Measurements from ENCODE around the gene TNK1. TPM values are rescaled to one million over a fixed set of nuclear protein-coding genes. Genes with fewer than 3 reads are reported as not detected.

Gene TNK1
- total and polyA plus RNA-seq, 9 of the 15 experiments (the other 6 are each of a cell fraction or from before 2014, with no cell fraction given), result 0.28 to 5.2 (median 2.1) TPM

DNA sequence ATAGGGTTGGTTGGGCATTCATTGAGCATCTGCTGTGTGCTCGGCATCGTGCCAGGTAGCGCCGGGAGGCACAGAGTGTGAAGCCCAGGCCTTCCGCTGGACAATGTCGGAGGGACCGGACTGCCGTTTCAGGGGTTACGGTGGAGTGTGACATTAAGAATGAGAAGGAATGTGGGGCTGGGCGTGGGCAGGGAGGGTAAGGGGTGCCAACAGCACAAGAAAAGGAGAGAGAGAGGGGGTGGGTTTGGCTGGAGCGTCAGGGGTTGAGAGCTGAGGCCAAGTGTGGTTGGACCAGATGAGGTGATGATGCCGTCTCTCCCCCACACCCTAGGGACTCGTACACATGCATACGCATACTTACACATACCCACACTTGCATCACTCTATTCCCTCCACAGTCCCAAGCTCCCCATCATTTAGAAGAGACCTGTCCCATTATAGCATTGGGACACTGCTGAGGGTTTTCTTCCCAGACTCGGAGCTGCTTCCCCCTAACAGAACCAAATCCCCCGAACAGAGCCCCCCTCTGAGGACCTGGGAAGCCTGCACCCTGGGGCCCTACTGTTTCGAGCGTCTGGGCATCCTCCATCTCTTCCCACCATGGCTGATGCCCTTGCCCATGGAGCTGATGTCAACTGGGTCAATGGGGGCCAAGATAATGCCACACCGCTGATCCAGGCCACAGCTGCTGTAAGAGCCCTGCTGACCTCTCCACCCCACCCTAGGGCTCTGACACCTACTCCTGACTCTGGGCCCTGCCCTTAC, 32.2 kb upstream of the TNK1 start:
- H3K9me1 ChIP-seq (ENCODE audit: control insufficient read depth, insufficient read depth, low read length), result no peaks in the 10 kb centered on the region
- ChIA-PET CTCF (ENCODE audit: low intra/inter-chr PET ratio) (interaction anchor here (0.6 kb wide), 2 partner anchors 76 to 166 kb away, joined by 3 to 9 read pairs; no protein-coding TSS in a partner anchor), POLR2A (interaction anchor here (0.6 to 4.6 kb wide), 3 partner anchors 12 to 139 kb away, joined by 3 to 15 read pairs (median 6); partner anchors contain the start of gene ACAP1)
- ATAC-seq (no peak), DNase-seq (ENCODE audit: extremely low read depth in 1 of 4, low spot score in 3 of 4) (no peak), FAIRE-seq (no peak)
- H3K4me1 ChIP-seq (replicated peaks in 1 of 2; ENCODE audit: control insufficient read depth in 2 of 2, insufficient read depth in 2 of 2, low read length in 2 of 2), result peaks cover 3 to 64% of the 10 kb centered on the region in 2 experiments; a peak in 3 of 5 replicates
- in situ Hi-C loops (cut with MboI), result no loop called here
- no peak overlapping the region for H3K4me2 ChIP-seq (ENCODE audit: insufficient read depth, low read length)
- H3K27me3 ChIP-seq (ENCODE audit: control insufficient read depth in 2 of 2, insufficient read depth in 2 of 2, low read length in 2 of 2), result no peaks in the 10 kb centered on the region
- TF ChIP-seq, protein P1, sequence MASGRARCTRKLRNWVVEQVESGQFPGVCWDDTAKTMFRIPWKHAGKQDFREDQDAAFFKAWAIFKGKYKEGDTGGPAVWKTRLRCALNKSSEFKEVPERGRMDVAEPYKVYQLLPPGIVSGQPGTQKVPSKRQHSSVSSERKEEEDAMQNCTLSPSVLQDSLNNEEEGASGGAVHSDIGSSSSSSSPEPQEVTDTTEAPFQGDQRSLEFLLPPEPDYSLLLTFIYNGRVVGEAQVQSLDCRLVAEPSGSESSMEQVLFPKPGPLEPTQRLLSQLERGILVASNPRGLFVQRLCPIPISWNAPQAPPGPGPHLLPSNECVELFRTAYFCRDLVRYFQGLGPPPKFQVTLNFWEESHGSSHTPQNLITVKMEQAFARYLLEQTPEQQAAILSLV (tag; IDR thresholded peaks at IDR 0.05), result no peak
- TF ChIP-seq SNRNP70 (optimal IDR thresholded peaks at IDR 0.05; ENCODE audit: low read depth, low read length) (no peak), ZEB2 (IDR thresholded peaks at IDR 0.05) (no peak), KDM5B (IDR thresholded peaks at IDR 0.05; ENCODE audit: insufficient replicate concordance, low read depth, low read length) (peak; percentile 8)
- TF ChIP-seq, protein P2, sequence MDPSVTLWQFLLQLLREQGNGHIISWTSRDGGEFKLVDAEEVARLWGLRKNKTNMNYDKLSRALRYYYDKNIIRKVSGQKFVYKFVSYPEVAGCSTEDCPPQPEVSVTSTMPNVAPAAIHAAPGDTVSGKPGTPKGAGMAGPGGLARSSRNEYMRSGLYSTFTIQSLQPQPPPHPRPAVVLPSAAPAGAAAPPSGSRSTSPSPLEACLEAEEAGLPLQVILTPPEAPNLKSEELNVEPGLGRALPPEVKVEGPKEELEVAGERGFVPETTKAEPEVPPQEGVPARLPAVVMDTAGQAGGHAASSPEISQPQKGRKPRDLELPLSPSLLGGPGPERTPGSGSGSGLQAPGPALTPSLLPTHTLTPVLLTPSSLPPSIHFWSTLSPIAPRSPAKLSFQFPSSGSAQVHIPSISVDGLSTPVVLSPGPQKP (CRISPR knock-in tag; IDR thresholded peaks at IDR 0.05), result no peak
- H3K79me2 ChIP-seq (ENCODE audit: control insufficient read depth, insufficient read depth, low read length), result peaks cover 8% of the 10 kb centered on the region
- intact Hi-C loops (cut with micrococcal nuclease), result no loop called here
- 79% methylated on average over 12 of the region's 19 CpGs for WGBS (ENCODE audit: insufficient coverage, low coverage, missing lambda C conversion rate)
- H3K27ac ChIP-seq (ENCODE audit: extremely low read depth, low read depth, low read length), result no peak overlapping the region
- peak overlapping the region in 1 of 2 experiments; percentile 55; a peak in 1 of 4 replicates for H3K9ac ChIP-seq (ENCODE audit: insufficient read depth in 1 of 2, low read depth in 2 of 2, low read length in 2 of 2)
- H3K9me3 ChIP-seq (replicated peaks; ENCODE audit: control insufficient read depth, insufficient read depth, low read depth, low read length), result no peaks in the 10 kb centered on the region
- no peaks in the 10 kb centered on the region for H4K20me1 ChIP-seq (replicated peaks; ENCODE audit: control insufficient read depth, insufficient read depth, low read length)
- H3K36me3 ChIP-seq (ENCODE audit: control insufficient read depth, insufficient read depth, low read length), result no peaks in the 10 kb centered on the region
- H3K4me3 ChIP-seq, result no peak overlapping the region
- H2AFZ ChIP-seq (ENCODE audit: low read depth, low read length), result no peak overlapping the region
- BruUV-seq (replicated peaks), result no TSS peak
